ENCODE measurements around the gene H2AZ2. TPM values are rescaled to one million over a fixed set of nuclear protein-coding genes. Genes with fewer than 3 reads are reported as not detected.
"Not testable (repeated sequence)": the region's sequence is repeated elsewhere in the genome, so short reads cannot be mapped to it uniquely, and the experiment has no call there.

H2AZ2 gene
- total RNA-seq, 1 donor from 2014 or later = 92.3 TPM

- DNase-seq (ENCODE audit: low spot score) = no peak
Measured at GRCh38 chr7:44787762-44788161, 60.1 kb downstream of the H2AZ2 start.

DNA sequence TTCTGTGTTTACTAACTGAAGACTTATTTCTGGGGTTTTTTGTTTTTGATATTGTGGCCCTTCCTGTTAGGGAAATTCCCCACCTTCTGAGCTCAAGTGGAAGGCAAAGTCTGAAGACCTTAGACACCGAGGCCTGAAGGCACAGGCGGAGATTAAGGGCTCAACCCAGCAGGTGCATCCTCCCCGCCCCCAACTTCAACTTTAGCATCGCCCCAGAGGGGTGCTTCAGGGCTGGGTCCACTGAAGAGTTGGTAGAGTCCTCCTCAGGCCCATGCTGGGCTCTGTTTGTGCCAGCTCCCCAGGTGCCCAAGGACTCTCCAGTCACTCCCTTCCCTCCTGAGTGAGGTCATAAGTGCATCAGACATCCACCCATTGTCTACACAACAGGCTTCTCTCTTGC lies 60.8 kb downstream of the H2AZ2 start:
- no peak for DNase-seq (ENCODE audit: low spot score)

DNA sequence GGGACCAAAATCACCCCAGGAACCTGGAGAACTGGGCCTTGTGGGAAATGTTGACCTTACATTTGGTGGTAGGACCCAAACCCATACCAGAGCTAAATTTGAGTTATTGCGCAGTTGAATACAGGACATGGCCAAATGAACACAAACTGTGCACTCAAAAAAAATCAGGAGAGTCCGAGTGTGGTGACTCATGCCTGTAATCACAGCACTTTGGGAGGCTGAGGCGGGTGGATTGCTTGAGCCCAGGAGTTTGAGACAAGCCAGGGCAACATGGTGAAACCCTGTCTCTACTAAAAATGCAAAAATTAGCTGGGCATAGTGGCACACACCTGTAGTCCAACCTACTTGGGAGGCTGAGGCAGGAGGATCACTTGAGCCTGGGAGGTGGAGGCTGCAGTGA lies 62.7 kb downstream of the H2AZ2 start:
- not testable (repeated sequence) for DNase-seq (ENCODE audit: low spot score)

GRCh38 chr7:44784364-44784763 lies 63.5 kb downstream of the H2AZ2 start:
- no peak for DNase-seq (ENCODE audit: low spot score)

- DNase-seq (ENCODE audit: low spot score) = no peak
Measured at GRCh38 chr7:44783407-44783806, 64.5 kb downstream of the H2AZ2 start.

- DNase-seq (ENCODE audit: low spot score) = no peak
Measured at GRCh38 chr7:44782460-44782859, 65.4 kb downstream of the H2AZ2 start.

Other genes starting within 250 kb of the H2AZ2 start
- gene OGDH, start 241.5 kb downstream of the H2AZ2 start, total RNA-seq = 102 TPM
- 47.8 TPM for gene ZMIZ2, start 99.2 kb downstream of the H2AZ2 start, total RNA-seq
- gene PPIA, start 51.4 kb downstream of the H2AZ2 start, total RNA-seq = 1,211 TPM
- 25.4 TPM for gene PURB, start 37.4 kb upstream of the H2AZ2 start, total RNA-seq
- gene MYO1G, start 130.9 kb upstream of the H2AZ2 start, total RNA-seq = 8.7 TPM
- 53.2 TPM for gene CCM2, start 152.1 kb upstream of the H2AZ2 start, total RNA-seq
- gene NACAD, start 240.9 kb upstream of the H2AZ2 start, total RNA-seq = 6.2 TPM

All from mesenteric fat pad (tissue), 1 donor.